ENCODE measurements around the gene FBL. TPM values are rescaled to one million over a fixed set of nuclear protein-coding genes. Genes with fewer than 3 reads are reported as not detected.

The FBL gene
- total RNA-seq, 1 donor from 2014 or later: 250 TPM

GRCh38 chr19:39829702-39830275 lies 16.4 kb downstream of the FBL start:
- Mint-ChIP-seq H3K36me3 (ENCODE audit: insufficient read depth) (peaks cover 27% of the 10 kb centered on the region), H3K4me1 (ENCODE audit: low read depth) (peaks cover 22% of the 10 kb centered on the region), H3K27me3 (no peaks in the 10 kb centered on the region), H3K27ac (peak overlapping the region; percentile 62), H3K9me3 (ENCODE audit: low read depth) (no peaks in the 10 kb centered on the region), H3K4me3 (ENCODE audit: low read depth) (no peak overlapping the region)
- DNase-seq (ENCODE audit: low spot score, unreplicated experiment): no peak
- no peak for TF ChIP-seq CTCF (IDR thresholded peaks at IDR 0.05; ENCODE audit: unreplicated experiment)

GRCh38 chr19:39828654-39829032 lies 17.5 kb downstream of the FBL start:
- Mint-ChIP-seq H3K9me3 (ENCODE audit: low read depth) (no peaks in the 10 kb centered on the region), H3K36me3 (ENCODE audit: insufficient read depth) (peaks cover 26% of the 10 kb centered on the region), H3K27me3 (no peaks in the 10 kb centered on the region), H3K27ac (no peak overlapping the region), H3K4me1 (ENCODE audit: low read depth) (peaks cover 20% of the 10 kb centered on the region), H3K4me3 (ENCODE audit: low read depth) (no peak overlapping the region)
- no peak for TF ChIP-seq CTCF (IDR thresholded peaks at IDR 0.05; ENCODE audit: unreplicated experiment)
- DNase-seq (ENCODE audit: low spot score, unreplicated experiment): no peak

GRCh38 chr19:39828015-39828653 lies 18.0 kb downstream of the FBL start:
- no peaks in the 10 kb centered on the region for H3K27me3 Mint-ChIP-seq
- no peak overlapping the region for H3K4me3 Mint-ChIP-seq (ENCODE audit: low read depth)
- peak overlapping the region; percentile 45 for H3K27ac Mint-ChIP-seq
- no peak for TF ChIP-seq CTCF (IDR thresholded peaks at IDR 0.05; ENCODE audit: unreplicated experiment)
- peaks cover 20% of the 10 kb centered on the region for H3K4me1 Mint-ChIP-seq (ENCODE audit: low read depth)
- no peak for DNase-seq (ENCODE audit: low spot score, unreplicated experiment)
- no peaks in the 10 kb centered on the region for H3K9me3 Mint-ChIP-seq (ENCODE audit: low read depth)
- peaks cover 26% of the 10 kb centered on the region for H3K36me3 Mint-ChIP-seq (ENCODE audit: insufficient read depth)

- DNase-seq (ENCODE audit: low spot score, unreplicated experiment): no peak
- TF ChIP-seq CTCF (IDR thresholded peaks at IDR 0.05; ENCODE audit: unreplicated experiment): no peak
- Mint-ChIP-seq H3K4me1 (ENCODE audit: low read depth) (peaks cover 12% of the 10 kb centered on the region), H3K27ac (no peak overlapping the region), H3K4me3 (ENCODE audit: low read depth) (no peak overlapping the region), H3K36me3 (ENCODE audit: insufficient read depth) (peaks cover 24% of the 10 kb centered on the region), H3K27me3 (no peaks in the 10 kb centered on the region), H3K9me3 (ENCODE audit: low read depth) (no peaks in the 10 kb centered on the region)
Observed at GRCh38 chr19:39827216-39827615, 19.0 kb downstream of the FBL start.

GRCh38 chr19:39826311-39826945 lies 19.8 kb downstream of the FBL start:
- peaks cover 7% of the 10 kb centered on the region for H3K4me1 Mint-ChIP-seq (ENCODE audit: low read depth)
- no peaks in the 10 kb centered on the region for H3K9me3 Mint-ChIP-seq (ENCODE audit: low read depth)
- no peak overlapping the region for H3K4me3 Mint-ChIP-seq (ENCODE audit: low read depth)
- no peak for DNase-seq (ENCODE audit: low spot score, unreplicated experiment)
- no peaks in the 10 kb centered on the region for H3K27me3 Mint-ChIP-seq
- peak overlapping the region; percentile 57 for H3K27ac Mint-ChIP-seq
- H3K36me3 Mint-ChIP-seq (ENCODE audit: insufficient read depth): peaks cover 23% of the 10 kb centered on the region
- TF ChIP-seq CTCF (IDR thresholded peaks at IDR 0.05; ENCODE audit: unreplicated experiment): no peak
